GM23248 (cell line): ENCODE data around the gene CD46. TPM values are rescaled to one million over a fixed set of nuclear protein-coding genes. Genes with fewer than 3 reads are reported as not detected.
A peak's percentile ranks its signal among the peaks of the same experiment; 100 is the strongest.

Source experiments
- DNase-seq: peaks from one replicate; pipeline ENCODE4 v3.0.0-alpha.2; 2015
- H2AFZ ChIP-seq: fragments of 200-600 bp; sonication (generic); 2 replicates; pipeline ENCODE4 v1.6.1; 2016; ENCODE audit warnings: antibody characterized with exemption
- H3F3A ChIP-seq: fragments of 200-600 bp; sonication (generic); 2 replicates; pipeline ENCODE4 v1.6.1; 2016; ENCODE audit warnings: mild to moderate bottlenecking, antibody characterized with exemption, mixed run types; ENCODE audit not compliant: insufficient read depth
- H3K27ac ChIP-seq: fragments of 200-600 bp; sonication (generic); 2 replicates; pipeline ENCODE4 v1.5.1; 2016; ENCODE audit warnings: mild to moderate bottlenecking
- H3K27me3 ChIP-seq: fragments of 200-600 bp; sonication (generic); replicated peaks from 2 replicates; pipeline ENCODE4 v1.6.1; 2016; ENCODE audit warnings: mild to moderate bottlenecking; ENCODE audit not compliant: insufficient read depth
- H3K36me3 ChIP-seq: fragments of 200-600 bp; sonication (generic); 2 replicates; pipeline ENCODE4 v1.6.1; 2016; ENCODE audit warnings: low read depth, mild to moderate bottlenecking
- H3K4me1 ChIP-seq: fragments of 200-600 bp; sonication (generic); 2 replicates; pipeline ENCODE4 v1.6.1; 2016; ENCODE audit warnings: mild to moderate bottlenecking; ENCODE audit not compliant: insufficient read depth
- H3K4me2 ChIP-seq: fragments of 200-600 bp; sonication (generic); one replicate; pipeline ENCODE4 v1.6.1; 2016; ENCODE audit warnings: mild to moderate bottlenecking; ENCODE audit not compliant: unreplicated experiment
- H3K4me3 ChIP-seq: fragments of 200-600 bp; sonication (generic); 2 replicates; pipeline ENCODE4 v1.5.1; 2016; ENCODE audit warnings: mild to moderate bottlenecking
- H3K79me2 ChIP-seq: fragments of 200-600 bp; sonication (generic); 2 replicates; pipeline ENCODE4 v1.6.1; 2016; ENCODE audit warnings: mild to moderate bottlenecking; ENCODE audit not compliant: insufficient read depth
- H3K9ac ChIP-seq: fragments of 200-600 bp; sonication (generic); 2 replicates; pipeline ENCODE4 v1.6.1; 2016; ENCODE audit warnings: mild to moderate bottlenecking
- H3K9me2 ChIP-seq: fragments of 200-600 bp; sonication (generic); 2 replicates; pipeline ENCODE4 v1.6.1; 2016; ENCODE audit warnings: mixed run types, mild to moderate bottlenecking, moderate library complexity; ENCODE audit not compliant: insufficient read depth
- H3K9me3 ChIP-seq: fragments of 200-600 bp; sonication (generic); one replicate; pipeline ENCODE4 v1.6.1; 2017; ENCODE audit warnings: low read depth
- H4K20me1 ChIP-seq: fragments of 200-600 bp; sonication (generic); 2 replicates; pipeline ENCODE4 v1.6.0; 2016; ENCODE audit not compliant: insufficient read depth
- EZH2 ChIP-seq: fragments of 200-600 bp; sonication (generic); IDR thresholded peaks from 2 replicates; pipeline ENCODE4 v1.6.1; 2018; ENCODE audit warnings: antibody characterized with exemption, mild to moderate bottlenecking; ENCODE audit not compliant: insufficient read depth, poor library complexity, severe bottlenecking
- EZH2phosphoT487 ChIP-seq: fragments of 200-600 bp; sonication (generic); IDR thresholded peaks from 2 replicates; pipeline ENCODE4 v1.6.1; 2018; ENCODE audit warnings: antibody characterized with exemption, moderate library complexity, mild to moderate bottlenecking, low read depth; ENCODE audit not compliant: insufficient read depth
- WGBS, 2 experiments: methylation state at CpG; one replicate each; pipeline ENCODE4 v1.1.6; 2015 to 2017; ENCODE audit warnings: low lambda C conversion rate in 2 of 2, low coverage in 1 of 2; ENCODE audit errors: missing lambda C conversion rate in 2 of 2; 5-methylcytosine and 5-hydroxymethylcytosine counted together
- in situ Hi-C: fragments of 300-500 bp; cut with MboI; formaldehyde crosslinking; loops from 2 replicates; pipeline ENCODE4 v1.15.0; 2020
- polyA plus RNA-seq: library from polyadenylated mRNA; unstranded; fragments of >200 nt; fragmentation: Nextera tagmentation; extraction: Ambion mirVana; gene quantifications from 2 replicates; pipeline ENCODE4 v1.2.1, GENCODE V29; 2016
- total RNA-seq: library from RNA; depleted of rRNA; stranded (reverse); fragments of >200 nt; shearing (Covaris generic); gene quantifications from 2 replicates; pipeline ENCODE4 v1.2.3, GENCODE V29; 2014

CD46 gene
- total and polyA plus RNA-seq, 2 experiments from 2014 or later, result 49.2 to 117 TPM

DNA sequence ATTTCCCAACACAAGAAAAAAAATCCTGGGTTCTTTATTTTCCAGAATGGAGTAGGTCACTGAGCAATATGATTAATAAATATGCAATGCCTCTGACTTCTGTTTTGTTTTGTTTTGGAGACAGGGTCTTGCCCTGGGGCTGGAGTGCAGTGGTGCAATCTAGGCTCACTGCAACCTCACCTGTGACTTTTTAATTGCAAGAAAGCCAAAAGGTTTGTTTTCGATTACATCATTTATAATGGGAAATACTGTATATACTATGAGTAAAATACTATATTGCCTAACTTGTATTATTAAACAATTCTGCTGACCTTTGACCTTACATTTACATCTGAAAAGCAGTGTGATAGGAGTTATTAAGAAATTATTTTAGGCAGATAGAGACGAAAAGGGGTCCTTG lies 11.6 kb upstream of the CD46 start:
- in situ Hi-C loops, result no loop called here
- WGBS, 2 experiments, result 78% methylated on average over 2 of the region's 2 CpGs
- Histone ChIP-seq H3K27me3 (no peaks in the 10 kb centered on the region), H3K9ac (no peak overlapping the region), H4K20me1 (no peaks in the 10 kb centered on the region), H2AFZ (no peak overlapping the region), H3K9me2 (no peaks in the 10 kb centered on the region), H3K4me3 (no peak overlapping the region), H3F3A (no peaks in the 10 kb centered on the region), H3K36me3 (no peaks in the 10 kb centered on the region), H3K4me1 (peaks cover 2% of the 10 kb centered on the region), H3K9me3 (no peaks in the 10 kb centered on the region), H3K4me2 (no peak overlapping the region), H3K79me2 (no peaks in the 10 kb centered on the region), H3K27ac (no peak overlapping the region)
- TF ChIP-seq EZH2 (no peak), EZH2phosphoT487 (no peak)
- no peak for DNase-seq

DNA sequence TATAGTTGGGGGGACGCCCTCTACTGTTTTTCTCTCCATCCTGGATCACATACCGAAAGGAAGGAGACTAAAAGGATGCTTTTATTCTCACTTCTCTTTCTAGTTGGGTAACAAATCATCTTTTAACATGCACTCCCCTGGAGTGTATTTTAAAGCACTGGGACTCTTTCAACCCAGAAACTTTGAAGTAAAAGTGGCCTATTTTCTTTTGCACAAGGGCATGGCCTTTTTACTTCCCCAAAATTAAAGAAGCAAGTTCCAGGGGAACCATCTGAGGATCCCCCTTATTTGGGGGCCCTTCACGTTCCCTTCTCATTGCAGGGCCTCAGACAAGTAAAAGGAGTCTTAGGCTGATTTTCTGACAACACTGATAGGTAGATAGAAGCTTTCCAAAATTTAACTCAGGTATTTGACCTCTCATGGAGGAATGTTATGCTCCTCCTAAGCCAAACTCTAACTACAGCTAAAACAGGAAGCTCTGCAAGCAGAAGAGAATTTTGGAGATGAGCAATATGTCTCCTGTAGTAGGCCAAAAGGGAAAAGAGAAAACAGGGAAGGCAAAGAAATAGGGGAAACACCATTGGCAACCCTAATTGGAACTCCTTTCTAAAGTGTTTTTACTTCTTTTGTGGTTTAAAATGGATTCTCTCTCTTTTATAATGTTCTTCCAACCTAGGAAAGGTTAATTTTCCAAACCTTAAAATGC lies 8.9 kb upstream of the CD46 start:
- in situ Hi-C loops, result no loop called here
- Histone ChIP-seq H3K27me3 (no peaks in the 10 kb centered on the region), H3K27ac (no peak overlapping the region), H3K9me3 (no peaks in the 10 kb centered on the region), H3K79me2 (no peaks in the 10 kb centered on the region), H3K4me3 (no peak overlapping the region), H3K4me1 (peaks cover 13% of the 10 kb centered on the region), H3F3A (peaks cover 11% of the 10 kb centered on the region; the same call in 1 of the 2 replicates), H2AFZ (peak overlapping the region; percentile 20; the same call in 1 of the 2 replicates), H3K9ac (no peak overlapping the region), H3K9me2 (no peaks in the 10 kb centered on the region), H4K20me1 (no peaks in the 10 kb centered on the region), H3K36me3 (no peaks in the 10 kb centered on the region), H3K4me2 (no peak overlapping the region)
- TF ChIP-seq EZH2 (no peak), EZH2phosphoT487 (no peak)
- 69 to 75% methylated on average over 3 of the region's 3 CpGs for WGBS, 2 experiments
- no peak for DNase-seq

DNA sequence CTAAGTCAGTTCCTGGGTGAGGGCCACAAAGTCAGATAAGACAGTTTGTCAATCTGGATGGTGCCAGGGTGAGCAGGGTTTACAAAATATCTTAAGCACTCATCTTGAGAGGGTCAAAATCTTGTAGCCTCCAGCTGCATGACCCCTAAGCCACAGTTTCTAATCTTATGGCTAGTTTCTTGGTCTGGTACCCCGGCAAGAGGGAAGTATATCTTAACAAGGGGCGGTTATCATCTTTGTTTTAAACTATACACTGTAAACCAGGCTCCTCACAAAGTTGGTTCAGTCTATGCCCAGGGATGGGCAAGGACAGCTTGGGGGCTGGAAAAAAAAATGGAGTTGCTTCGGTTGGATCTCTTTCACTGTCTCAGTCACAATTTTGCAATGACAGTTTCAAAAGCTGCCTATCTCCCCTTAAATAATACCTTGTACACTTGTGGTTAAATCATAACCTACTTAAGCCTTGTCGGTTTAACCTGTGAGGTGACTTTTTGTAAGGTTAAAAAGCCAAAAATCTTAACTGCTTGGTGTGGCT lies 7.8 kb upstream of the CD46 start:
- DNase-seq, result no peak
- Histone ChIP-seq H3K27me3 (no peaks in the 10 kb centered on the region), H3K9me3 (no peaks in the 10 kb centered on the region), H3K4me1 (peaks cover 13% of the 10 kb centered on the region), H4K20me1 (no peaks in the 10 kb centered on the region), H3K4me3 (no peak overlapping the region), H3K79me2 (no peaks in the 10 kb centered on the region), H3K36me3 (no peaks in the 10 kb centered on the region), H3K9me2 (no peaks in the 10 kb centered on the region), H3K4me2 (no peak overlapping the region), H3K9ac (no peak overlapping the region), H2AFZ (no peak overlapping the region), H3F3A (peaks cover 11% of the 10 kb centered on the region; the same call in 1 of the 2 replicates), H3K27ac (no peak overlapping the region)
- 86 to 92% methylated on average over 4 of the region's 4 CpGs for WGBS, 2 experiments
- in situ Hi-C loops, result no loop called here
- TF ChIP-seq EZH2phosphoT487 (no peak), EZH2 (no peak)

DNA sequence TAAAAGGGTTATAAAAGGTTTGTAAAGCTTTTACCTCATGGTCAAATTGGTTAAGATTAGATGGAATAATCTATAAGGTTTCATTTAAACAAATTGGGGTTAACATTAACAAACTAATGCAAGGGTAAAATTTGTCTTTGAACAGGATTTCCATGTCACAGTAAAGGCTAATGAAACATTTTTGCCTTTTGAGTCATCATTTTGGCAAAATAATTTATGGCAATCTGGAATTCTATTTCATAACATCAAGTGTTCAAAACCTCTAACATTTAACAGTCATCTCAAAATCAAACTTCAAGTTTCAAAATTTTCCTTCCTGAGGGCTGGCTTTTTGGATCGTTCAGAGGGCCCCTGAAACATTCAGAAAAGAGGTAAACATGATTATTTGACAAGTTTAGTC lies 6.6 kb upstream of the CD46 start:
- Histone ChIP-seq H3F3A (peaks cover 11% of the 10 kb centered on the region; the same call in 1 of the 2 replicates), H3K4me2 (peak overlapping the region; percentile 20), H3K9me3 (no peaks in the 10 kb centered on the region), H3K4me1 (peaks cover 14% of the 10 kb centered on the region), H3K27me3 (no peaks in the 10 kb centered on the region), H2AFZ (0 out of 2 replicates have a peak overlapping the region, but pooled peaks have one; percentile 34), H3K9me2 (no peaks in the 10 kb centered on the region), H3K36me3 (no peaks in the 10 kb centered on the region), H3K79me2 (no peaks in the 10 kb centered on the region), H3K9ac (no peak overlapping the region), H3K4me3 (no peak overlapping the region), H4K20me1 (no peaks in the 10 kb centered on the region), H3K27ac (peak overlapping the region; percentile 28; the same call in 1 of the 2 replicates)
- in situ Hi-C loops, result no loop called here
- TF ChIP-seq EZH2phosphoT487, result no peak
- TF ChIP-seq EZH2, result no peak
- WGBS, 2 experiments, result 4 to 7% methylated on average over 1 of the region's 1 CpG
- DNase-seq, result peak; percentile 37
